Activated naive CD4-positive, alpha-beta T cell treated with anti-CD3 and anti-CD28 coated beads, Interleukin-2, amount 50 U/mL, for 72 hours (primary cell): Measurements from ENCODE around the gene UCP2. TPM values are rescaled to one million over a fixed set of nuclear protein-coding genes. Genes with fewer than 3 reads are reported as not detected.
A peak's percentile ranks its signal among the peaks of the same experiment; 100 is the strongest.

Experiments used
- ATAC-seq, 2 donors: fragments of 150-1000 bp; cut with Tn5 transposase; 2 replicates each; pipeline ENCODE4 v1.10.0; 2021; ENCODE audit warnings: mild to moderate bottlenecking in 2 of 2, moderate library complexity in 2 of 2
- DNase-seq, 2 donors: peaks; one replicate each; pipeline ENCODE4 v3.0.0; 2021 to 2022; ENCODE audit warnings: low spot score in 2 of 2
- H3K27ac Mint-ChIP-seq, 2 donors: one replicate each; pipeline ENCODE4 v1.8.0; 2022; ENCODE audit warnings: mild to moderate bottlenecking in 2 of 2, mixed read lengths in 2 of 2
- H3K36me3 Mint-ChIP-seq, 2 donors: one replicate each; pipeline ENCODE4 v1.8.0; 2022; ENCODE audit warnings: mixed read lengths in 2 of 2
- H3K9me3 Mint-ChIP-seq, 2 donors: one replicate each; pipeline ENCODE4 v1.8.0; 2022; ENCODE audit warnings: mixed read lengths in 2 of 2
- total RNA-seq, 2 donors: library from RNA; stranded (reverse); gene quantifications; one replicate each; pipeline ENCODE4 v1.2.3, GENCODE V29; 2022

UCP2 gene
- total RNA-seq, 2 donors from 2014 or later, result 271 to 326 TPM

GRCh38 chr11:73982990-73983740 is 522 bp upstream of the UCP2 start:
- Mint-ChIP-seq H3K27ac (peak overlapping the region; percentile 100), H3K36me3 (peaks cover 50 to 55% of the 10 kb centered on the region in 2 donors)
- ATAC-seq, result peak; percentile 80 to 84

GRCh38 chr11:73981051-73981805 is 1.4 kb downstream of the UCP2 start:
- no peaks in the 10 kb centered on the region for H3K9me3 Mint-ChIP-seq
- peak overlapping the region; percentile 100 for H3K27ac Mint-ChIP-seq
- DNase-seq, result no peak
- no peak for ATAC-seq
- H3K36me3 Mint-ChIP-seq, result peaks cover 70 to 74% of the 10 kb centered on the region in 2 donors

More at GRCh38 chr11:73982990-73983740, 522 bp upstream of the UCP2 start:
- peak; percentile 91 to 96 for DNase-seq
- no peaks in the 10 kb centered on the region for H3K9me3 Mint-ChIP-seq

- DNase-seq (peak; percentile 68 to 73), ATAC-seq (peak; percentile 8 to 36)
- peak overlapping the region; percentile 95 to 100 for H3K27ac Mint-ChIP-seq
- H3K36me3 Mint-ChIP-seq, result peaks cover 75 to 84% of the 10 kb centered on the region in 2 donors
- no peaks in the 10 kb centered on the region for H3K9me3 Mint-ChIP-seq
Observed at GRCh38 chr11:73980001-73980961, 2.4 kb downstream of the UCP2 start.

- ATAC-seq, result no peak
- peaks cover 74 to 94% of the 10 kb centered on the region in 2 donors for H3K36me3 Mint-ChIP-seq
- no peaks in the 10 kb centered on the region for H3K9me3 Mint-ChIP-seq
- no peak for DNase-seq
- peak overlapping the region; percentile 95 to 100 for H3K27ac Mint-ChIP-seq
Observed at GRCh38 chr11:73978576-73979086, 4.0 kb downstream of the UCP2 start.

GRCh38 chr11:73977856-73978519 is 4.7 kb downstream of the UCP2 start:
- no peak for ATAC-seq
- no peaks in the 10 kb centered on the region for H3K9me3 Mint-ChIP-seq
- DNase-seq, result no peak

GRCh38 chr11:73976451-73977151 is 6.0 kb downstream of the UCP2 start:
- ATAC-seq (no peak), DNase-seq (no peak)
- peak overlapping the region; percentile 63 to 95 for H3K27ac Mint-ChIP-seq
- no peaks in the 10 kb centered on the region for H3K9me3 Mint-ChIP-seq
- H3K36me3 Mint-ChIP-seq, result peaks cover 56 to 74% of the 10 kb centered on the region in 2 donors

More at GRCh38 chr11:73977856-73978519, 4.7 kb downstream of the UCP2 start:
- Mint-ChIP-seq H3K36me3 (peaks cover 68 to 87% of the 10 kb centered on the region in 2 donors), H3K27ac (peak overlapping the region; percentile 95 to 100)

- no peak for DNase-seq
- Mint-ChIP-seq H3K9me3 (no peaks in the 10 kb centered on the region), H3K36me3 (peaks cover 45 to 62% of the 10 kb centered on the region in 2 donors), H3K27ac (peak overlapping the region; percentile 42 to 85)
- no peak for ATAC-seq
Observed at GRCh38 chr11:73975479-73975757, 7.2 kb downstream of the UCP2 start.

GRCh38 chr11:73974604-73975478 is 7.8 kb downstream of the UCP2 start:
- Mint-ChIP-seq H3K9me3 (no peaks in the 10 kb centered on the region), H3K27ac (peak overlapping the region; percentile 42 to 85), H3K36me3 (peaks cover 39 to 56% of the 10 kb centered on the region in 2 donors)
- DNase-seq, result no peak
- no peak for ATAC-seq

- no peaks in the 10 kb centered on the region for H3K9me3 Mint-ChIP-seq
- DNase-seq, result no peak
- ATAC-seq, result no peak
- peak overlapping the region; percentile 8 to 90 for H3K27ac Mint-ChIP-seq
- peaks cover 24 to 37% of the 10 kb centered on the region in 2 donors for H3K36me3 Mint-ChIP-seq
Observed at GRCh38 chr11:73972620-73973449, 9.8 kb downstream of the UCP2 start.

- Mint-ChIP-seq H3K36me3 (peaks cover 17 to 30% of the 10 kb centered on the region in 2 donors), H3K27ac (peak overlapping the region; percentile 8 to 90)
- no peak for ATAC-seq
Observed at GRCh38 chr11:73972187-73972586, 10.5 kb downstream of the UCP2 start.

GRCh38 chr11:73971175-73971719 is 11.4 kb downstream of the UCP2 start:
- ATAC-seq (no peak), DNase-seq (no peak)
- no peaks in the 10 kb centered on the region for H3K9me3 Mint-ChIP-seq
- peaks cover 8 to 21% of the 10 kb centered on the region in 2 donors for H3K36me3 Mint-ChIP-seq
- peak overlapping the region in 1 of 2 donors; percentile 85 for H3K27ac Mint-ChIP-seq

More at GRCh38 chr11:73972187-73972586, 10.5 kb downstream of the UCP2 start:
- no peak for DNase-seq
- no peaks in the 10 kb centered on the region for H3K9me3 Mint-ChIP-seq

- no peak for DNase-seq
- peak in 1 of 2 donors; percentile 15 for ATAC-seq
- Mint-ChIP-seq H3K27ac (peak overlapping the region; percentile 60 to 85), H3K36me3 (peaks cover 2 to 10% of the 10 kb centered on the region in 2 donors), H3K9me3 (no peaks in the 10 kb centered on the region)
Observed at GRCh38 chr11:73969991-73970800, 12.4 kb downstream of the UCP2 start.

- Mint-ChIP-seq H3K36me3 (peaks cover 0 to 1% of the 10 kb centered on the region in 2 donors), H3K27ac (peak overlapping the region; percentile 3 to 60), H3K9me3 (no peaks in the 10 kb centered on the region)
- DNase-seq (no peak), ATAC-seq (no peak)
Observed at GRCh38 chr11:73969091-73969490, 13.6 kb downstream of the UCP2 start.
